Measurements from ENCODE around the gene CASP10.
"Not testable (repeated sequence)": the region's sequence is repeated elsewhere in the genome, so short reads cannot be mapped to it uniquely, and the experiment has no call there.

Gene CASP10, protein sequence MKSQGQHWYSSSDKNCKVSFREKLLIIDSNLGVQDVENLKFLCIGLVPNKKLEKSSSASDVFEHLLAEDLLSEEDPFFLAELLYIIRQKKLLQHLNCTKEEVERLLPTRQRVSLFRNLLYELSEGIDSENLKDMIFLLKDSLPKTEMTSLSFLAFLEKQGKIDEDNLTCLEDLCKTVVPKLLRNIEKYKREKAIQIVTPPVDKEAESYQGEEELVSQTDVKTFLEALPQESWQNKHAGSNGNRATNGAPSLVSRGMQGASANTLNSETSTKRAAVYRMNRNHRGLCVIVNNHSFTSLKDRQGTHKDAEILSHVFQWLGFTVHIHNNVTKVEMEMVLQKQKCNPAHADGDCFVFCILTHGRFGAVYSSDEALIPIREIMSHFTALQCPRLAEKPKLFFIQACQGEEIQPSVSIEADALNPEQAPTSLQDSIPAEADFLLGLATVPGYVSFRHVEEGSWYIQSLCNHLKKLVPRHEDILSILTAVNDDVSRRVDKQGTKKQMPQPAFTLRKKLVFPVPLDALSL

DNA sequence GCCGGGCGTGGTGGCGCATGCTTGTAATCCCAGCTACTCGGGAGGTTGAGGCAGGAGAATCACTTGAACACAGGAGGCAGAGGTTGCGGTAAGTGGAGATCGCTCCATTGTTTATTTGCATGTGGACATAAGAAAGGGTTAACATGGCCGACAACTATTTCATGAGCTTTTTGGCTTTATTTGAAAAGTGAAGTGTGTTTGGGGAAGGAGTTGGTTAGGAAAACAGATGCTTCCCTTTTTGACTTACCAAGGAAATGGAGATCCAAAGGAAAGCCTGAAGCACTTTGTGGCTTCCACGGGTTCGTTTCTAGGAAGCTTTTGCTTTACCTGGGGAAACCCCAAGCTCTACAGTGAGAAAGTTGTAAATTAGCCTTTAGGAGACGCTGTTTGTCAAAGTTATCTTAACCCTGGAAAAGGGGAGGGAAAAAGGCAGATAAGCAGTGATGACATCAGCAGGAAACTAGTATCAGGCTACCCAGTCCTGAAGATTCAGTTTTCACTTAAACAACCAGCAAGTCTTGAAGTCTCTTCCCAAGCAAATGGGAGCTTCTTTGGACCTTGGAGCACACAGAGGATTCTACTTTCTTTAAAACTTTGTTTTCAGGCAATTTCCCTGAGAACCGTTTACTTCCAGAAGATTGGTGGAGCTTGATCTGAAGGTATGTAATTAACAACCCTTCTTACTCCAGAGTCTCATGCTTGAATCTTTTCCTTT is at the start of gene CASP10:
TSS of gene CASP10 (plus strand) at position 492 of the 715 bp plus-strand sequence. CDS start 2,637 bp downstream, outside the sequence.
- DNase-seq, result peak; percentile 83 to 92 (median 88)

DNA sequence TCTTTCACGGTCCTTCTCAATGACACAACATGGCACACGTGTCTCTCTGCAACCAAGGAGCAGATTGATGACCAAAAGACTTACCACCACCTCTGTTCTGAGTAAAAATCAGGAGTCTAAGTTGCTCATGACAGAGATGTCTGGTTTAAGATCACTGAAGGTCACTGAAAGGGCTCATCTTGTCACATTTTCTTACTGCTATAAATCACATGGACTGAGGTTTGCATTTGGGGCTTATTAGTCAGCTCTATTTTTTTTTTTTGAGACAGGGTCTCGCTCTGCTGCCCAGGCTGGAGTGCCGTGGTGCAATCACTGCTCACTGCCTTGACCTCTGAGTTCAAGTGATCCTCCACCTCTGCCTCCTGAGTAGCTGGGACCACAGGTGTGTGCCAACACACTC is 47.6 kb upstream of the CASP10 start:
- peak in 1 of 3 donors; percentile 45 for DNase-seq

DNA sequence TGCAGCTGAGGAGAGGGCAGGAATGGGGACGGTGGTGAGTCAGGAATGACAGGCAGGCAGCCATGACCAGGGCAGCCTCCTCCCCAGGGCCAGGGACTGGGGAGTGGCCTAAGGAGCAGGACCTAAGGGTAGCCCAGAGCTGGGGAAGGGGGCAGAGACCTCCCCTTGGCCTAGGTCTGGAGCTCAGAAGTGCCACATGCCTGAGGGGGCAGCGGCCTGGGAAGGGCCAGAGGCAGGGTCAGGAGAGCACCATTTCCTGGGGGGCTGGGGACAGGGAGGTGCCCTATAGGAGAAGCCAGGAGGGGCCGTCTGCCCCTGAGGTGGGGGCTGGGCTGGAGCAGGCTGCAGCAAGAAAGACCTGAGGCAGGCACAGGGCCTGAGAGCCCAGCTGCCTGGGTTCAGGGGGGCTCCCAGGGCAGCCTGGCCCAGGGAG is 46.0 kb upstream of the CASP10 start:
- peak in 1 of 3 donors; percentile 20 for DNase-seq

DNA sequence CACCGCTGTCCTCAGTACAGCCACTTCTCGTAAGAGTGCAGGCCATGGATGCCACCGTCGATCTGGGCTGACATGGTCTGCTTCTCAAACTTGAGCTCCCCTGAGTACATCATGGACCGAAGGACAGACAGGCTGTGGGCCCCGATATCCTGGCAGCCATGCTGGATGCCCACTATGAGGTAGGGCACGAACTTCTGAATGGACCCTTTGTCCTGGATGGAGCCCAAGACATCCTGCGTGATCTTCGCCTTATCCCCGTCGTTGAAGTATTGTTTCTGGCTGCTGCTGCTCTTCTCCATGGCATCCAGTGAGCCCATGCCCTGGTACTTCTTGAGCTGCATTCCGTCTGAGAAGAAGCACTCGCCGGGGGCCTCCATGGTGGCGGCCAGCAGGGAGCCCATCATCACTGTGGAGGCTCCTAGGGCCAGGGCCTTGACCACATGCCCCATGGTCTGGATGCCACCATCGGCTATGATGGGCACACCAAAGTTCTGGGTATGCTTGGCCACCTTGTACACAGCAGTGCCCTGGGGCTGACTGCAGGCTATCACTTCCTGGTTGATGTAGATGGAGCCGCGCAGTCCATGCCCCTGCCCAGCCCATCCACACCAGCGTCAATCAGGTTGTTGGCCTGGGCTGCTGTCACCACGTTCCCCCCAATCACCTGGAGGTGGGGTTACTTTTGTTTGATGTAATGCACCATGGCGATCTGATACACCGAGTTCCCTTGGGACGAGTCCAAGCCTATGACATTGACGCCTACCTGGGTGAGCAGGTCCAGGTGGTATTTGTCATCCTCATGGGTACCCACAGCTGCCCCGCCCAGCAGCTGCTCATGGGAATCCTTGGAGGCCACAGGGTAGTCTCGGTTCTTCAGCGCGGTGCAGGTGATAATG is 45.2 kb upstream of the CASP10 start:
- DNase-seq, result no peak

DNA sequence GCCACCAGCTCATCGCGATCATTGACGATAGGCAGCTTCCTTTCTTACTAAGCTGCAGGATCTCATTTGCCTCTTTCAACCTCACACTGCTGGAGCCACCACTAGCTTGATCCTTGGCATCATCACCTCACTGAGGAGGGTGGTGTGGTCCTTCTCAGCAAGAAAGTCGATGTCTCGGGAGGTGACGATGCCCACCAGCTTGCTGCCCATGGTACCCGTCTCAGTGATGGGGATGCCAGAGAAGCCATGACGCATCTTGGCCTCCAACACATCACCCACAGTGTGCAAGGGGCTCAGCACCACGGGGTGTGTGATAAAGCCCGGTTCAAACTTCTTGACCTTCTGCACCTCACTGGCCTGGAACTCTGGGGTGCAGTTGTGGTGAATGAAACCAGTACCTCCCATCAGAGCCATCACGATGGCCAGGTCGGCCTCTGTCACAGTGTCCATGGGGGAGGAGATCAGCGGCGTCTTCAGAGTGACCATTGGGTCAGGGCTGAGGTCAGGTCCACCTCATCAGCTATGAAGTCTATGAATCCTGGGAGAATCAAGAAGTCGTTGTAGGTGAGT is 44.5 kb upstream of the CASP10 start:
- peak in 2 of 3 donors; percentile 23 to 29 for DNase-seq

DNA sequence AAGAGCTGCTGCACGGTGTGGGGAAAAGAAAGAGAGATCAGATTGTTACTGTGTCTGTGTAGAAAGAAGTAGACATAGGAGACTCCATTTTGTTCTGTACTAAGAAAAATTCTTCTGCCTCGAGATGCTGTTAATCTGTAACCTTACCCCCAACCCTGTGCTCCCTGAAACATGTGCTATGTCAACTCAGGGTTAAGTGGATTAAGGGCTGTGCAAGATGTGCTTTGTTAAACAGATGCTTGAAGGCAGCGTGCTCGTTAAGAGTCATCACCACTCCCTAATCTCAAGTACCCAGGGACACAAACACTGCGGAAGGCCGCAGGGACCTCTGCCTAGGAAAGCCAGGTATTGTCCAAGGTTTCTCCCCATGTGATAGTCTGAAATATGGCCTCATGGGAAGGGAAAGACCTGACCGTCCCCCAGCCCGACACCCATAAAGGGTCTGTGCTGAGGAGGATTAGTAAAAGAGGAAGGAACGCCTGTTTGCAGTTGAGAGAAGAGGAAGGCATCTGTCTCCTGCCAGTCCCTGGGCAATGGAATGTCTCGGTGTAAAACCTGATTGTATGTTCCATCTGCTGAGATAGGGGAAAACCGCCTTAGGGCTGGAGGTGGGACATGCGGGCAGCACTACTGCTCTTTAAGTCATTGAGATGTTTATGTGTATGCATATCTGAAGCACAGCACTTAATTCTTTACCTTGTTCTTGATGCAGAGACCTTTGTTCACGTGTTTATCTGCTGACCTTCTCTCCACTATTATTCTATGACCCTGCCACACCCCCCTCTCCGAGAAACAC is 43.8 kb upstream of the CASP10 start:
- DNase-seq, result peak in 2 of 3 donors; percentile 30 to 32

DNA sequence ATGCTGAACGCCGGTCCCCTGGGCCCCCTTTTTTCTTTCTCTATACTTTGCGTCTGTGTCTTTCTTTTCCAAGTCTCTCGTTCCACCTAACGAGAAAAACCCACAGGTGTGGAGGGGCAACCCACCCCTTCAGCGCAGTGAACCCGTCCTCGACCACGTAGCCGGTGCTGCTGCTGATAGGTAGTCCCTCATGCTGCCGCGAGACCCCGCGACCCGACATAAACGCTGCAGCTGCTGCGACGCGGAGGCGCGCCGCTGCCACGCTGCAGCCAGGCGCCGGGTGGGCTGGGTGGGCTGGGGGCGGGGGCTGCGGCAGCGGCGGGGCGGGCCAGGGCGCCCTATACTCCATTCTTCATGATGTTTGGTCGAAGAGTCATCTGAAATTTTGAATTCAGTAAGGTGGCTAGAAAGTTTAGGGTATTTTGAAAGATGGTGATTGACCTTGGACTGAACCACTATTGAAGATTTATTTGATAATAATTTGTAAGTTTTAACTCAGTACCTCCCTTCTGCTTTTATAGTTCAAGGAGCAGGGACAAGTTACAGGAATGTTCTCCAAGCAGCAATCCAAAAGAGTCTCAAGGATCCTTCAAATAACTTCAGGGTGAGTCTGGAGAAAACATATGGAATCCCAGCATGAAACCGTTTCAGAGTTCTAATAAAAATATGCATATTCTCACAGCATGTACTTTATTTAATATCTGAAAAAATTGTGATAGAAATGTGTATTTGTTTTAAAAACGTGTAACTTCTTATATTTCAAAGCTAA is 42.9 kb upstream of the CASP10 start:
- peak in 2 of 3 donors; percentile 14 to 28 for DNase-seq

DNA sequence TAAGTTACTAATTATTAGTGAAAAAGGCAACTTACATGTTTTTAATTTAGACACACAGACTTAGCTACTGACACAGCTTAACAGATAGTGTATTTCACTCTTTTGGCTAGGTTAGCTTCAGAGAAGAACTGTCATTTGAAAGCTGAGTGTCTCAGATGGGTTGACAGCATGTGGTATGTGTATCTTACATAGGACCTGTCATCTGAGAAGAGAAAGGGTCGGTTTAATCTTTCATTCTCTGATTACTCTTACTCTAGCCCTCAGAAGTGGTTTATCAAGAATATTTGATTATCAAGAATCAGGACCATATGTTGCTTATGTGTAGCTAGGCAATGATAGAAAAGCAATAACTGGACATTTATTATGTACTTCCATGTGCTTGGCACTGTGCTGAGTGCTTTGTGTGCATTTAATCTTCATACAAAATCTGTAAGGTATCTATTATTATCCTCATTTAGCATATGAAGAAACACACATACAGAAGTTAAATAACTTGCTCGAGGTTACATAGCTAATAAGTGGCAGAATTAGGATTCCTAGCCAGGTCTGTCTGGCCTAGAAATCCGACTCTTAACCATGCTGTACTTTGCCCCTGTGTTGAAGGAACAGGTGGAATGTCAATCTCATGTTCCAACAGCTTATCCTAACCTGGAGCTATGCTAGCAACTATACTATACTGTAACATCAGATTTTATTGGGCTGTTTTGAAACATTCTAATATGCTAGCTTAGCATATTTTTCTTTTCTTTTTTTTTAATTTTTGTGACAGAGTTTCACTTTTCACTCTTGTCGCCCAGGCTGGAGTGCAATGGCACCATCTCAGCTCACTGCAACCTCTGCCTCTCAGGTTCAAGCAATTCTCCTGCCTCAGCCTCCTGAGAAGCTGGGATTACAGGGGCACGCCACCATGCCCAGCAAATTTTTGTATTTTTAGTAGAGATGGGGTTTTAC is 38.6 kb upstream of the CASP10 start:
- peak in 1 of 3 donors; percentile 43 for DNase-seq

DNA sequence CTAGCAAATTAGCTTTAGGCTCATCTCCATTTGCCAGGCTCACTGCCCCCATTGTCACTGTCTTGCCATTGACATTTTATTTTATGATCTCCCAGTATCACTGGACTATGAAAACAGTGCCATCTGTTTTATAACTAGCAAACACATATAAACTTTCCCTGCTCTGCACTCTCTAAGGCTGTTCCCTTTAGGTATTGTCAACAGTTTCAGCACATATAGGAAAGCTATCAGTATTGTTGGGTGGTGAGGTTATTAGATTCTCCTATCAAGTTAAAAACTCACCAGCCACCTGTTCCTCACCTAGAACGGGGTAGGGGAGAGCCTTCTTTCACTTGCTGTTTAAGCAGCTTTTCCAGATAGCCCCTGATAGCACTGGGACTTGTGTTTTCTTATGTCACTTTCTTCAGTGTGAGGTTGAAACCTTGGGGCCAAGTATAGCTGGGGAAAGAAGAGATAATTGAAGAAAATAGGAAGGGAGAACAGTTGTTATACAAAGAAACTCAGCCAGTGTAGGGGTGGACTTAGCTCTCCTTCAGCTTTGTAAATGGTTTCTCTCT is 34.4 kb upstream of the CASP10 start:
- DNase-seq, result no peak

DNA sequence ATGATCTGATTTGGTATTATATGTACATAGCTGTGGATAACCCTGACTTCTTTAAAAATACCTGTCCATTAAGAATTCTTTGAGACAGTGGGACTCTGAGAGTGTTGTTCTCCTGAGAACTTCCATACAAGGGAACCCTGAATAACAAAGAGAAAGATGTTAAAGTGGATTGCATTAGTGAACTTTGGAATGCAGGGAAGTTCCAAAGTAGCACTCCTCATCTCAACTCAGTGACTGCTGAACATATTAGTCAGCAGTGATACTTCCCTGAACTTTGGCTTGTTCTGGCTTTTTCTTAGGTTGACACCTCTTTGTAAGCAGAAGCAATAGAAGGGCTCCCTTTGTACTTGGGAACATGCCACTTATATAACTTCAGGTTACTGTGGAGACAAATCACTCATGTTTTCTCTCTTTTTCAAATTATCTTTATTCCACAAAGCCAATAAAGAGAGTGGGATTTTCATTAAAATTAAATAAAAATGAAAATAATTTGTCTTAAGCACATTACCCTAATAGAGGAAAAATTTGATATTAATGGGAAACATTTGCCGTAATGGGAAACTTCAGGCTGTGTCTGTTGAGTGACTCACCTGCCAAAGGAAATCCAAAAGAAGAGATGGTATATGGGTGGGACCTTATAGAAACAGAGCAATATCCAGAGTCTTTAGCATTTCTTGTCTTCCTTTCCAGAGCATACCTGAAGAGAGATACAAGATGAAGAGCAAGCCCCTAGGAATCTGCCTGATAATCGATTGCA is 33.7 kb upstream of the CASP10 start:
- DNase-seq, result peak; percentile 59 to 87 (median 85)

DNA sequence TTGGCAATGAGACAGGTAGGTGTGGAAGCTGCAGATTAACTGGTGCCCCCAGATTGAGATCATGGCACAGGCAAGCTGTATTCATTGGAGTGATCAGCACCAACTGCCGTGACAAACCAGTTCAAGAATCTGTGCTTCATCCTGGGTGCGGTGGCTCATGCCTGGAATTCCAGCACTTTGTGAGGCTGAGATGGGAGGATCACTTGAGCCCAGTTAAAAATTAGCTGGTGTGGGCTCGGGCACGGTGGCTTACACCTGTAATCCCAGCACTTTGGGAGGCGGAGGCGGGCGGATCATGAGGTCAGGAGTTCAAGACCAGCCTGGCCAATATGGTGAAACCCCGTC is 33.1 kb upstream of the CASP10 start:
- not testable (repeated sequence) for DNase-seq

DNA sequence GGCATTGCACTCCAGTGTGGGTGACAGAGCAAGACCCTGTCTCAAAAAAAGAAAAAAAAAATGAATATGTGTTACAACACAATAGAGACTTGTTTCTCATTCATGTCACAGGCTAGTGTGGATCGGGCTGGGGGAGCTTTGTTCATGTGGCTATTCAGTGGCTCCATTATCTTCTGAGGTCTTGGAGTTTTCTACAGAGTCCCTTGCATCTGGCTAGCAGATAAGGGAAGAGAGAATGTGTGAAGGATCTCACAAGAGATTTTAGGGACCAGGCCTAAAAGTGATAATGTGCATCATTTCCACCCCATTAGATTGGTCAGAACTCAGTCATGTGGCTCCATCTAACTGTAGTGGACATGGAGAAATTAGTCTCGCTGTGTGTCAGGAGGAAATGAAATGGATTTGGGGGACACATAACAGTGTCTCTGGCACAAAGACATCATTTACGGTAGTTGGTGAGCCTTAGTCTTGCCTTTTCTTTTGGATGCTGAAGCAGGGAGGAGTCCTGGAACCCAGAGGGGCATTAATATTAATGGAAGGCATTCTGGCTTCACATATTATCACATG is 32.4 kb upstream of the CASP10 start:
- DNase-seq, result no peak

DNA sequence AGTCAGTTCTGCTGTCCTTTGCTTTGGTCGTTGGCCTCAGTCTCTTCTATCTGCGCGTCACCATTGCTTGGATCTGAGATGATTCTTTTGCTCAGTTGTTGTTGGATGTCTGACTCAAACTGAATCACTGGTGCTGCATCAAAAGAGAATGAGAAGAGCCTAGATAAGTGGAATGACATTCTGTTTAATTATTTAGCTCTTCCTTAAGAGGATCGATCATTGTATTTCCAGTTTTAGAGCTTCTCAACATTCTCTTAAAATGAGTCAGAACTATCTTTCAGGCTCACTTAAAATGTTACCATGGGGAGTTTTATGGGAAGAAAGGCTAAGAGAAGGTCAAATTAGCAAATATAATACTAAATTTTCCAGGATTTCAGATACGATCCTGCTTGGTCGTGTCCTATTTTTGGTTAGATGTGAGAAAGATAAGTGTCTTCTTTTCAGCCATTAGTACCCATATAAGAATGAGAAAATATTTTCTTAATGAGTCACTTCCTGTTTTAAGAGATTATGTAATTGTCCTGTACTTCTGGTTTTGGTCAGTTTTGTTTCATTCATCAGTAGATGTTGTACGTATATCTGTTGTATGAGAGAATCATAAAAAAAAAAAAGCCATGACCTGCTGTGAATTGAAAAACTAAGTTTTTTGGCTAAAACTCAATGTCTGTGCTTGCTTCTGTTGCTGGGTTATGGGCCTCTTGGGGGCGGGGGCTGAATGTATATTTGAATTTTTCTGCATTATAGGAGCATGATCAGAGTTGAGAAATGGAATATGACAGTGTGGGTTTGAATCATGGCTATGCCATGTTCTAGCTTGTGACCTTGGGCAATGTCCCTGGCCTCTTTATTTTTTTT is 31.6 kb upstream of the CASP10 start:
- peak in 2 of 3 donors; percentile 88 to 92 for DNase-seq

DNA sequence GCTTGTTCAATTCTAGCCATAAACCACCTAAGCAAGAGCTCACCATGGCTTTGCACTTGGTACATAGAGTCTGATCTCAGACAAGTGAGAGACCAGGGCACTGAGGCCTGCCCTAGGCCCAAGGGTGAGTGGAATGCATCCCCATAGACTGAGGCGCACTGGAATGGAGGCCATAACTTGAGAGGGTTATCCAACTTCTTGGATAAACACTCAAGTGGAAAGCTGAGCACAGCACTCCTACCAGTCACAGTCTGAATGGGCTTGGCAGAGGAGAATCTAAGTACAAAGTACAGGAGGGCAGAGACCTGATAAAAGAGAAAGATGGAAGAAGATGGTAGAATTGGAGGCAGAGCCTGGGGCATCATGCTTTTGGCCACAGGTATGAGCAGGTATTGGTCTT is 30.4 kb upstream of the CASP10 start:
- DNase-seq, result no peak

DNA sequence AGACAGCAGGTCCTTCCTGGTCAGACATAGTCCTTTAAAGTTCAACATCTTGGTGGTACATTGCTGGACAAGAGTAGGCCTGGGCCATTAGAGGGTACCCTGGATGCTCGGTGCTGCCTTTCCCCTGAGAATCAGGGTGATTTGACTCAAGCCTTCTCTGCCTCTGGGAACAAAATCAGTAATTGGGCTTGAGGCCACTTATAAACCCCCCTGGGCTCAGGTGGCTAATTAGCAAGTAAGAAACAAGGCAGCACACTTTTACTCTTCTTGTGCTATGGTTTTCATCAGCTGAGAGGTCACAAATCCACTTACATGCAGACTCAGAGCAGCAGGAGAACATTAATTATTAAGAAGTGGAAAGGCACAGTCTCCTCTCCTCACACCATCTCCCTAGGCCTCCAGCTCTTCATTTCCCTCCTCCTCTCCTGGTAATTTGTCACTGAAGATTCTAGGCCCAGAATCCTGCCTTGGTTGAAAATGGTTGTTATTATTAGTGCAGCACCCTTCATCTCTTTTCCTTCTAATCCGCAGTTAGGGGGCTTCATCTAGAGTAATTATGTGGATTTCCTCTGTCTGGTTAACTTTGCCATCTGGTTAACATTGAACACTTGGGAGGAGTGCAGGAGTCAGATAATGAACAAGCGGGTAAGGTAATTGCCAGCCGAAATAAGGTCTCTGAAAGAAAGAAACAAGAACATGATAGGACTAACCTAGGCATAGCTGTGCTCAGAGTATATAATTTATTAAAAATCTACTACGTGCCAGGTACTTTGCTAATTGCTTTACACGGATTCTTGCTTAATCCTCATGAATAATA is 29.7 kb upstream of the CASP10 start:
- DNase-seq, result no peak
